Erythroblast (primary cell): ENCODE data around the gene DAGLA.

ENCODE experiments used
- GATA1 ChIP-seq: IDR thresholded peaks from 2 replicates; pipeline ENCODE4 v1.6.1; 2011; ENCODE audit warnings: low read depth, mild to moderate bottlenecking, control low read depth, low read length, moderate library complexity
- POLR2A ChIP-seq: IDR thresholded peaks from 2 replicates; pipeline ENCODE4 v1.6.1; 2011; ENCODE audit warnings: mild to moderate bottlenecking, low read length

- no peak for TF ChIP-seq POLR2A
- TF ChIP-seq GATA1 = no peak
These were observed 39.8 kb downstream of the DAGLA start for GRCh38 chr11:61719978-61720377.
